Measurements from ENCODE around the gene DFFA. TPM values are rescaled to one million over a fixed set of nuclear protein-coding genes. Genes with fewer than 3 reads are reported as not detected.

DFFA gene
- total RNA-seq, 4 donors from 2014 or later = 17.9 to 32.5 (median 26.0) TPM

DNA sequence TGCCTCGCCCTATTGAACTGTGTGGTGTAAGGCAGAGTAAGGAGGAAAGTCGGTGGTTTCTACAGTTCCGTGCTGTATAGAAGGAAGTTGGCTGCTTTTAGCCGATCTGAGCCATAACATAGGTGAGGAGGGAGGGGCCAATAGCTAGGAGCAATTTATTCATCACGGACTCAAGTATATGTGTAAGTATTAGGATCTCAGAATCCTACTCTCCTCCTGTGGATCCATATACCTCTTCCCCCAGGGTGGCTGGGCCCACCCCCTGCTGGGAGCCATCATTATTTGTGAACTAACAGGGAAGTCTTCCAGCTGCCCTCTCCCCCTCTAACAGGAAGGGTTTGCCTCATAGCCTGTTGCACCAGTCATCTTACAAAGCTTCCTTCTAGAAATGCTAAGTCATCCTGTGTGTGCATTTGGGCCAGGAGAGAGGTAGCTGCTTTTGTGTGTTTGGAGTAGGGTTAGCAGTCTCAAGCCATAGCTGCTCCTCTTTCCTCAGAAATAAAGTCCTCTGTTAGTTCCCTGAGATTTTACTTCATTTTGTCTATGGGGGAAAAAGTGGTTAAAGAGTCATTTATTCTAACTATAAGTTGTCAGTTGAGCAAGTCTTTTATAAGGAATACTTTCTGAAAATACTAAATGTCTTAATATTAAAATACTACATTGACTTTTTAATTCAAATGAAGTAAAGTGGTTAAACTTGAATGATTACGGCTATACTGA is 57.0 kb downstream of the DFFA start:
- TF ChIP-seq POLR2A (IDR thresholded peaks at IDR 0.05; ENCODE audit: low read depth) = no peak
- peak in 1 of 2 donors; percentile 28 for TF ChIP-seq POLR2AphosphoS5 (IDR thresholded peaks at IDR 0.05)
- TF ChIP-seq EP300 (IDR thresholded peaks at IDR 0.05) = no peak
- TF ChIP-seq, protein P1, sequence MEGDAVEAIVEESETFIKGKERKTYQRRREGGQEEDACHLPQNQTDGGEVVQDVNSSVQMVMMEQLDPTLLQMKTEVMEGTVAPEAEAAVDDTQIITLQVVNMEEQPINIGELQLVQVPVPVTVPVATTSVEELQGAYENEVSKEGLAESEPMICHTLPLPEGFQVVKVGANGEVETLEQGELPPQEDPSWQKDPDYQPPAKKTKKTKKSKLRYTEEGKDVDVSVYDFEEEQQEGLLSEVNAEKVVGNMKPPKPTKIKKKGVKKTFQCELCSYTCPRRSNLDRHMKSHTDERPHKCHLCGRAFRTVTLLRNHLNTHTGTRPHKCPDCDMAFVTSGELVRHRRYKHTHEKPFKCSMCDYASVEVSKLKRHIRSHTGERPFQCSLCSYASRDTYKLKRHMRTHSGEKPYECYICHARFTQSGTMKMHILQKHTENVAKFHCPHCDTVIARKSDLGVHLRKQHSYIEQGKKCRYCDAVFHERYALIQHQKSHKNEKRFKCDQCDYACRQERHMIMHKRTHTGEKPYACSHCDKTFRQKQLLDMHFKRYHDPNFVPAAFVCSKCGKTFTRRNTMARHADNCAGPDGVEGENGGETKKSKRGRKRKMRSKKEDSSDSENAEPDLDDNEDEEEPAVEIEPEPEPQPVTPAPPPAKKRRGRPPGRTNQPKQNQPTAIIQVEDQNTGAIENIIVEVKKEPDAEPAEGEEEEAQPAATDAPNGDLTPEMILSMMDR (IDR thresholded peaks at IDR 0.05) = no peak
- DNase-seq (ENCODE audit: extremely low spot score) = no peak
- WGBS = 84% methylated on average over 6 of the region's 6 CpGs
- Histone ChIP-seq H3K4me3 (no peak overlapping the region), H3K36me3 (peaks cover 52 to 99% (median 97%) of the 10 kb centered on the region in 4 donors), H3K9me3 (no peaks in the 10 kb centered on the region), H3K27ac (replicated peaks in 1 of 4) (peak overlapping the region; percentile 39 to 54 (median 44)), H3K4me1 (peaks cover 0 to 5% (median 0%) of the 10 kb centered on the region in 4 donors), H3K27me3 (no peaks in the 10 kb centered on the region)
- intact Hi-C loops (cut with DNase I) = no loop called here

GRCh38 chr1:10407201-10407600 is 65.1 kb downstream of the DFFA start:
- TF ChIP-seq POLR2AphosphoS5 (IDR thresholded peaks at IDR 0.05) = no peak
- no peak for TF ChIP-seq POLR2A (IDR thresholded peaks at IDR 0.05; ENCODE audit: low read depth)
- no peak for TF ChIP-seq EP300 (IDR thresholded peaks at IDR 0.05)
- TF ChIP-seq, protein P1 (IDR thresholded peaks at IDR 0.05) = no peak
- Histone ChIP-seq H3K9me3 (no peaks in the 10 kb centered on the region), H3K4me3 (no peak overlapping the region), H3K4me1 (no peaks in the 10 kb centered on the region), H3K27me3 (no peaks in the 10 kb centered on the region), H3K36me3 (peaks cover 67 to 100% (median 100%) of the 10 kb centered on the region in 4 donors), H3K27ac (replicated peaks in 1 of 4) (no peak overlapping the region)
- intact Hi-C loops (cut with DNase I) = no loop called here
- WGBS = 80% methylated on average over 2 of the region's 2 CpGs
- no peak for DNase-seq (ENCODE audit: extremely low spot score)

Other genes starting within 250 kb of the DFFA start
- 10 to 100 TPM; 24.5 to 58.6 (median 51.9) TPM for gene PGD, start 73.5 kb downstream of the DFFA start, total RNA-seq
- 10 to 100 TPM in 1 of 4 donors, 1 to 10 TPM in 3; 4.0 to 13.3 (median 6.1) TPM for gene CENPS, start 42.1 kb downstream of the DFFA start, total RNA-seq
- gene CORT, start 22.5 kb downstream of the DFFA start, total RNA-seq = 1 to 10 TPM in 1 of 4 donors, under 1 TPM in 2, not detected in 1; 0.29 to 1.2 (median 0.33) TPM
- gene PEX14, start 2.4 kb upstream of the DFFA start, total RNA-seq = 10 to 100 TPM; 16.2 to 24.2 (median 20.1) TPM